DOHH2 (cell line): ENCODE data around the gene RAB40C.

Experiments used
- H3F3A ChIP-seq: fragments of 200-600 bp; sonication (generic), shearing (Covaris generic); 2 replicates; pipeline ENCODE4 v1.6.0; 2016; ENCODE audit warnings: antibody characterized with exemption, mild to moderate bottlenecking; ENCODE audit not compliant: control insufficient read depth, insufficient read depth
- H3K27ac ChIP-seq: fragments of 200-600 bp; sonication (generic); 2 replicates; pipeline ENCODE4 v1.5.1; 2014; ENCODE audit warnings: low read depth, mild to moderate bottlenecking, low read length, moderate library complexity
- H3K27me3 ChIP-seq: fragments of 200-600 bp; sonication (generic); 2 replicates; pipeline ENCODE4 v1.6.1; 2014; ENCODE audit warnings: mild to moderate bottlenecking, low read length, mixed read lengths; ENCODE audit not compliant: control insufficient read depth
- H3K36me3 ChIP-seq: fragments of 200-600 bp; sonication (generic); 2 replicates; pipeline ENCODE4 v1.6.1; 2014; ENCODE audit warnings: mild to moderate bottlenecking, low read length, moderate library complexity, mixed read lengths; ENCODE audit not compliant: control insufficient read depth
- H3K4me1 ChIP-seq: fragments of 200-600 bp; sonication (generic); 2 replicates; pipeline ENCODE4 v1.6.1; 2014; ENCODE audit warnings: mild to moderate bottlenecking, low read length, mixed read lengths; ENCODE audit not compliant: control insufficient read depth
- H3K4me2 ChIP-seq: fragments of 200-600 bp; sonication (generic); 2 replicates; pipeline ENCODE4 v1.6.0; 2014; ENCODE audit warnings: mild to moderate bottlenecking, low read length, moderate library complexity
- H3K4me3 ChIP-seq: fragments of 200-600 bp; sonication (generic); 2 replicates; pipeline ENCODE4 v1.5.1; 2014; ENCODE audit warnings: mild to moderate bottlenecking, low read length, mixed read lengths
- H3K79me2 ChIP-seq: fragments of 200-600 bp; sonication (generic); 2 replicates; pipeline ENCODE4 v1.6.1; 2014; ENCODE audit warnings: mild to moderate bottlenecking, low read length, mixed read lengths; ENCODE audit not compliant: control insufficient read depth
- H3K9me2 ChIP-seq: fragments of 200-600 bp; sonication (generic); replicated peaks from 2 replicates; pipeline ENCODE4 v1.6.1; 2014; ENCODE audit warnings: mild to moderate bottlenecking, low read length, mixed read lengths; ENCODE audit not compliant: control insufficient read depth
- H3K9me3 ChIP-seq: fragments of 200-600 bp; sonication (generic); 2 replicates; pipeline ENCODE4 v1.6.1; 2014; ENCODE audit warnings: antibody characterized with exemption, low read length, mixed read lengths; ENCODE audit not compliant: control insufficient read depth, insufficient read depth
- H4K20me1 ChIP-seq: fragments of 200-600 bp; sonication (generic); 2 replicates; pipeline ENCODE4 v1.6.0; 2014; ENCODE audit warnings: low read depth, mild to moderate bottlenecking, antibody characterized with exemption, low read length, moderate library complexity; ENCODE audit not compliant: control insufficient read depth, insufficient read depth
- EZH2phosphoT487 ChIP-seq: fragments of 200-600 bp; sonication (generic); IDR thresholded peaks from 2 replicates; pipeline ENCODE4 v1.6.1; 2017; ENCODE audit warnings: borderline replicate concordance, mild to moderate bottlenecking, antibody characterized with exemption, low read length, moderate library complexity, mixed read lengths
- TF ChIP-seq, protein P1 (sequence below): fragments of 200-600 bp; sonication (generic); IDR thresholded peaks from one replicate; pipeline ENCODE4 v1.5.1; 2014; ENCODE audit warnings: antibody characterized with exemption, mild to moderate bottlenecking, low read depth, low read length; ENCODE audit not compliant: poor library complexity, severe bottlenecking

RAB40C gene

DNA sequence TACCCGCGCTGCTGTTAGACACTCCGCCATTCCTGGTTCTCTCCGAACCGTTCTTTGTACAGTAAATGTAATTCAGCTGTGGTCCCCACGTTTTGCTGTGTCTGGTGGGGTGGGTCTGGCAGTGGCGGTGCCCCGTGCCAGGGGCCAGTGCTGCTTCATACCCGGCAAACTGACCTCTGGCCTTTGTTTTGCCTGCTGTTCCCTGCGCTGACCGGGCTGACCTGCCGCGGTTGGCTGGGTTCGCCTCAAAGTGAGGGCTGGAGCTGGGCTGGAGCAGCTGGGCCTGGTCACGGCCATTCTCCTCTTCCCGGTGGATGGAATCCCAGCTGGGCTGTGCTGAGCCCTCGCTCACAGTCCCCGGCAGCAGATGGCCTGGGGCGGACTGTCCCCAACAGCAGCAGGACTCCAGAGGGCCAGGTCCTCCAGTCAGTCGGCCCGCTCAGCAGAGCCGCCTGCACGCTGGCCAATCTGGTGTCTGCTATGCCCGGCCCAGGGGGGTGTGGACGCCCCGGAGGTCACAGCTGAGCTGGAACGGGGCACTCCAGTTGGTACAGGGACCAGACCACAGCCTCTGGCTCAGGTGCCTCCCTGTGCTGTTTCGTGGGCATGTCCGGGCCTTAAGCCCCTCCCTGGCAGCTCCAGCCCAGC lies 39.4 kb downstream of the RAB40C start:
- Histone ChIP-seq H3K27me3 (no peaks in the 10 kb centered on the region), H3K9me2 (no peaks in the 10 kb centered on the region), H3K9me3 (no peaks in the 10 kb centered on the region), H3K4me3 (no peak overlapping the region), H3K79me2 (peaks cover under 1% of the 10 kb centered on the region), H3K4me2 (no peak overlapping the region), H3K27ac (no peak overlapping the region), H3F3A (no peaks in the 10 kb centered on the region), H3K4me1 (no peaks in the 10 kb centered on the region), H4K20me1 (no peaks in the 10 kb centered on the region), H3K36me3 (peaks cover 13% of the 10 kb centered on the region)
- TF ChIP-seq, protein P1, sequence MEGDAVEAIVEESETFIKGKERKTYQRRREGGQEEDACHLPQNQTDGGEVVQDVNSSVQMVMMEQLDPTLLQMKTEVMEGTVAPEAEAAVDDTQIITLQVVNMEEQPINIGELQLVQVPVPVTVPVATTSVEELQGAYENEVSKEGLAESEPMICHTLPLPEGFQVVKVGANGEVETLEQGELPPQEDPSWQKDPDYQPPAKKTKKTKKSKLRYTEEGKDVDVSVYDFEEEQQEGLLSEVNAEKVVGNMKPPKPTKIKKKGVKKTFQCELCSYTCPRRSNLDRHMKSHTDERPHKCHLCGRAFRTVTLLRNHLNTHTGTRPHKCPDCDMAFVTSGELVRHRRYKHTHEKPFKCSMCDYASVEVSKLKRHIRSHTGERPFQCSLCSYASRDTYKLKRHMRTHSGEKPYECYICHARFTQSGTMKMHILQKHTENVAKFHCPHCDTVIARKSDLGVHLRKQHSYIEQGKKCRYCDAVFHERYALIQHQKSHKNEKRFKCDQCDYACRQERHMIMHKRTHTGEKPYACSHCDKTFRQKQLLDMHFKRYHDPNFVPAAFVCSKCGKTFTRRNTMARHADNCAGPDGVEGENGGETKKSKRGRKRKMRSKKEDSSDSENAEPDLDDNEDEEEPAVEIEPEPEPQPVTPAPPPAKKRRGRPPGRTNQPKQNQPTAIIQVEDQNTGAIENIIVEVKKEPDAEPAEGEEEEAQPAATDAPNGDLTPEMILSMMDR = no peak
- no peak for TF ChIP-seq EZH2phosphoT487

DNA sequence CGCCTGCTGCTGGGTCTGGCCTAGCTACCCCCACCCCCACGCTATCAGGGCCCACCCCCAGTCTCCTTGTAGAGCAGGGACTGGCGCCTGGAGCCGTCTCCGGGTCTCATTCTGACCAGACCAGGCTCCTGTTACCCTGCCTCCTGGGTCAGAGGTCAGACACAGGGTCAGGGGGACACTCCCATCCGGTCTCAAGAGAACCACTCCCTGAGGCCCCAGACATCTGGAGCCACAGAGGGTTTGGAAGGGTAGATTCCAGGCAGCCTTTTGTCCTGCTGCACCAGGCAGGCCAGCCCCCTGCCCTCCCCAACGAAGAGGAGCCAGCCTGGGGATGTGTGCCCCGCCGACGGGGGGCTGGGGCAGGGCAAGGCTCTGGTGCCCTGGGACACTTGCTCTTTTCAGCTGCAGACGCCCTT lies 40.0 kb downstream of the RAB40C start:
- Histone ChIP-seq H4K20me1 (no peaks in the 10 kb centered on the region), H3K79me2 (peaks cover 6% of the 10 kb centered on the region), H3K4me3 (no peak overlapping the region), H3K4me1 (peaks cover 3% of the 10 kb centered on the region), H3K9me2 (no peaks in the 10 kb centered on the region), H3K4me2 (no peak overlapping the region), H3K36me3 (peaks cover 18% of the 10 kb centered on the region), H3K27ac (no peak overlapping the region), H3K27me3 (no peaks in the 10 kb centered on the region), H3F3A (no peaks in the 10 kb centered on the region), H3K9me3 (no peaks in the 10 kb centered on the region)
- TF ChIP-seq EZH2phosphoT487 = no peak
- TF ChIP-seq, protein P1 = no peak

DNA sequence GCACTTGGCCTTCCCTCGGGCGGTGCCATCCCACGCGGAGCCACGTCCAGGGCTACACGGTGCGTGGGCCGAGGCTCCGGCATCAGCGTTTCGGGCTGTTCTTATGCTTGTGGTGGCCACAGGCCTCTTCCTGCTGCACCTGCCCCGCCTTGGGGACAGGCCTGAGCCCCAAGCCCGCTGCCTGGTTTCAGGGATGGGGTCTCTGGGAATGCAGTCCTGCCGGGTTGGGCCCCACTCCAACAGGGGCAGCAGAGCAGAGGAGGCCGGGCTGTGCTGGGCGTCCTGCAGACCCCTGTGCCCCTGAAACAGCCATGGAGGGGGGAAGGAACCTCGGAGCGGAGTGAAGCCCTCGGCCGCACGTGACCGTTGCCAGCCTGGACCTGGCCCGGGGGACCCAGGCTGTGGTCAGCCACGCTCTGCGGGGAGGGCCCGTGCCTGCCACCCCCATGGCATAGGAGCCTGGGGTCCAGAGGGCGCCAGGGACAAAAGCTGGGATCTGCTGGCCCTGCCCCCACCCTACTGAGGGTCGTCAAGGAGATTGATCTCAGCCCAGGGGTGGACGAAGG lies 40.5 kb downstream of the RAB40C start:
- no peak overlapping the region for H3K4me3 ChIP-seq
- H3K27me3 ChIP-seq = no peaks in the 10 kb centered on the region
- H3K79me2 ChIP-seq = peaks cover 11% of the 10 kb centered on the region
- H3K27ac ChIP-seq = no peak overlapping the region
- no peaks in the 10 kb centered on the region for H3F3A ChIP-seq
- no peaks in the 10 kb centered on the region for H3K9me2 ChIP-seq
- peaks cover 23% of the 10 kb centered on the region for H3K36me3 ChIP-seq
- H4K20me1 ChIP-seq = no peaks in the 10 kb centered on the region
- no peak overlapping the region for H3K4me2 ChIP-seq
- TF ChIP-seq, protein P1 = no peak
- TF ChIP-seq EZH2phosphoT487 = no peak
- peaks cover 8% of the 10 kb centered on the region for H3K4me1 ChIP-seq
- no peaks in the 10 kb centered on the region for H3K9me3 ChIP-seq
